Activated CD8-positive, alpha-beta T cell treated with anti-CD3 and anti-CD28 coated beads for 36 hours (primary cell): ENCODE results near the gene ZNF541. TPM values are rescaled to one million over a fixed set of nuclear protein-coding genes. Genes with fewer than 3 reads are reported as not detected.

Source experiments
- ATAC-seq: fragments of 200-7000 bp; cut with Tn5 transposase; one replicate; pipeline ENCODE4 v1.10.0; 2021; ENCODE audit warnings: mild to moderate bottlenecking, moderate library complexity
- CTCF ChIA-PET: fragments of 350-600 bp; sonication (Branson Sonifier 250); formaldehyde crosslinking; loops from one replicate; lab custom pipeline; 2021; ENCODE audit warnings: antibody characterized with exemption; lab: Charles Lee
- POLR2A ChIA-PET: fragments of 350-600 bp; sonication (Branson Sonifier 250); formaldehyde crosslinking; loops from one replicate; lab custom pipeline; 2021; ENCODE audit warnings: antibody characterized with exemption; lab: Charles Lee
- DNase-seq: peaks from one replicate; pipeline ENCODE4 v3.0.0-alpha.2; 2020
- H3K27ac Mint-ChIP-seq: one replicate; pipeline ENCODE4 v1.8.0; 2021; ENCODE audit warnings: mild to moderate bottlenecking, mixed read lengths
- H3K27me3 Mint-ChIP-seq: one replicate; pipeline ENCODE4 v1.8.0; 2021; ENCODE audit warnings: mixed read lengths
- H3K36me3 Mint-ChIP-seq: one replicate; pipeline ENCODE4 v1.8.0; 2021; ENCODE audit warnings: low read depth, mixed read lengths
- H3K4me1 Mint-ChIP-seq: one replicate; pipeline ENCODE4 v1.8.0; 2021; ENCODE audit warnings: low read depth, mixed read lengths
- H3K4me3 Mint-ChIP-seq: one replicate; pipeline ENCODE4 v1.8.0; 2021; ENCODE audit warnings: mild to moderate bottlenecking, moderate library complexity, mixed read lengths
- H3K9me3 Mint-ChIP-seq: one replicate; pipeline ENCODE4 v1.8.0; 2021; ENCODE audit warnings: mixed read lengths
- intact Hi-C: fragments of 100-400 bp; cut with micrococcal nuclease; formaldehyde crosslinking; loops from one replicate; pipeline ENCODE4 v1.10.0; 2022
- total RNA-seq, 2 experiments: library from RNA; stranded (reverse); gene quantifications; one replicate each; pipeline ENCODE4 v1.2.3, GENCODE V29; 2021
- TF ChIP-seq, protein P1 (sequence below): fragments of 200-600 bp; IDR thresholded peaks from one replicate; pipeline ENCODE4 v1.8.0; 2022; ENCODE audit warnings: antibody characterized with exemption, mild to moderate bottlenecking

The ZNF541 gene, protein sequence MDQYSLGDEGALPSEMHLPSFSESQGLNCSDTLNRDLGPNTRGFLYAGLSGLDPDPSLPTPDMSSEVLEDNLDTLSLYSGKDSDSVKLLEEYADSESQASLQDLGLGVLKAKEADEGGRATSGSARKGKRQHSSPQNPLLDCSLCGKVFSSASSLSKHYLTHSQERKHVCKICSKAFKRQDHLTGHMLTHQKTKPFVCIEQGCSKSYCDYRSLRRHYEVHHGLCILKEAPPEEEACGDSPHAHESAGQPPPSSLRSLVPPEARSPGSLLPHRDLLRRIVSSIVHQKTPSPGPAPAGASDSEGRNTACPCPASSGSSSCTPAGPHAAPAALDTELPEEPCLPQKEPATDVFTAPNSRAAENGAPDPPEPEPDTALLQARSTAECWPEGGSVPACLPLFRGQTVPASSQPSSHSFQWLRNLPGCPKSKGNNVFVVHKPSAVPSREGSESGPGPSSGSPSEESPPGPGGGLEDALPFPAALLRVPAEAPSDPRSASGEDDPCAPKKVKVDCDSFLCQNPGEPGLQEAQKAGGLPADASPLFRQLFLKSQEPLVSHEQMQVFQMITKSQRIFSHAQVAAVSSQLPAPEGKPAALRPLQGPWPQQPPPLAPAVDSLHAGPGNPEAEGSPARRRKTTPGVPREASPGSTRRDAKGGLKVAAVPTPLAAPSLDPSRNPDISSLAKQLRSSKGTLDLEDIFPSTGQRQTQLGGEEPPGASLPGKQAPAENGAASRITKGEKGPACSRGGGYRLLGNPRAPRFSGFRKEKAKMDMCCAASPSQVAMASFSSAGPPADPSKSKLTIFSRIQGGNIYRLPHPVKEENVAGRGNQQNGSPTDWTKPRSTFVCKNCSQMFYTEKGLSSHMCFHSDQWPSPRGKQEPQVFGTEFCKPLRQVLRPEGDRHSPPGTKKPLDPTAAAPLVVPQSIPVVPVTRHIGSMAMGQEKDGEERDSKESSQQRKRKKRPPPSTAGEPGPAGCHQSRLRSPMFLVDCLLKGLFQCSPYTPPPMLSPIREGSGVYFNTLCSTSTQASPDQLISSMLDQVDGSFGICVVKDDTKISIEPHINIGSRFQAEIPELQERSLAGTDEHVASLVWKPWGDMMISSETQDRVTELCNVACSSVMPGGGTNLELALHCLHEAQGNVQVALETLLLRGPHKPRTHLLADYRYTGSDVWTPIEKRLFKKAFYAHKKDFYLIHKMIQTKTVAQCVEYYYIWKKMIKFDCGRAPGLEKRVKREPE (N-terminal part only)
- total RNA-seq = under 1 TPM; 0.29 to 0.41 TPM

DNA sequence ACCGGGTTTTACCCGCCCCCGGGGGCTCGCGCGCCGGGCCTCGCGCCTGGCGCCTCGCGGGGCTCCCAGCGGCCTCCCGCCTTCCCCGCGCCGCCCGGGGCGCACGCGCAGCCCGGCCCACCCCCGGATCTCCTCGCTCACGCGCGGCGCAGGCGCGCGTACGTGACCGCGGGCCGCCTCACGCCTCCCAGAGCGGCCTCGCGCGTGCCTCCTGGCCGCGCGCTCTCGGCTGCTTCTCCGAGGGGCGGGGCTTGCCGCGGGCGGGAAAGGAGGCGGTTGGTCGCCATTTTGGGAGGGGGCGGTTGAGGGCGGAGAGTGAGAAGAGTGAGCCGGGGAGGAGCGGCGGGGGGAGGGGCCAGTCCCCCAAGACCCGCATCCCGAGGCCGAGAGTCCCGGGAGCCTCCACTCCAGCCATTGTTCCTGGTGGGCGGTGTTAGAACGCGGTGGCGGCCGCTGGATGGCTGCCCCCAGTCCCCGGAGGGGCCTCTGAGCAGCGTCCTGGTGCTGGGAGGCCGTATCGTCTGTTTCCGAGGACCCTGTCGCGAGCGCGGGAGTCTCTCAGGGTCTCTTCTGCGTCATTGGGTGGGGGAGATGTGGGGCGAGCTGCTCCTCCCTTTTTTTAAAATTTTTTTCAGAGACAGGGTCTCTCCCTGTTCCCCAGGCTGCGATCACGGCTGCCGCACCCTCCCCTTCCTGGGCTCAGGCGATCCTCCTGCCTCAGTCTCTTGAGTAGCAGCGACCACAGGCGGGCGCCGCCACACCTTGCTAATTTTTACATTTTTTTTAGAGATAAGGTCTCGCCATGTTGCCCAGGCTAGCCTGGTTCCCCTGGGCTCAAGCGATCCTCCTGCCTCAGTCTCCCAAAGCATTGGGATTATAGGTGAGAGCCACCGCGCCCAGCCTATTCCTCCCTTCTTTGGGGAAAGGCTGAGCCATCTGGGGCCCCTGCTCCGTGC, at the start of gene ZNF541:
Gene ZNF541, minus strand, starts transcription at position 78 of the 956 bp plus-strand sequence. CDS start 17,292 bp downstream, outside the sequence.
- TF ChIP-seq, protein P1, sequence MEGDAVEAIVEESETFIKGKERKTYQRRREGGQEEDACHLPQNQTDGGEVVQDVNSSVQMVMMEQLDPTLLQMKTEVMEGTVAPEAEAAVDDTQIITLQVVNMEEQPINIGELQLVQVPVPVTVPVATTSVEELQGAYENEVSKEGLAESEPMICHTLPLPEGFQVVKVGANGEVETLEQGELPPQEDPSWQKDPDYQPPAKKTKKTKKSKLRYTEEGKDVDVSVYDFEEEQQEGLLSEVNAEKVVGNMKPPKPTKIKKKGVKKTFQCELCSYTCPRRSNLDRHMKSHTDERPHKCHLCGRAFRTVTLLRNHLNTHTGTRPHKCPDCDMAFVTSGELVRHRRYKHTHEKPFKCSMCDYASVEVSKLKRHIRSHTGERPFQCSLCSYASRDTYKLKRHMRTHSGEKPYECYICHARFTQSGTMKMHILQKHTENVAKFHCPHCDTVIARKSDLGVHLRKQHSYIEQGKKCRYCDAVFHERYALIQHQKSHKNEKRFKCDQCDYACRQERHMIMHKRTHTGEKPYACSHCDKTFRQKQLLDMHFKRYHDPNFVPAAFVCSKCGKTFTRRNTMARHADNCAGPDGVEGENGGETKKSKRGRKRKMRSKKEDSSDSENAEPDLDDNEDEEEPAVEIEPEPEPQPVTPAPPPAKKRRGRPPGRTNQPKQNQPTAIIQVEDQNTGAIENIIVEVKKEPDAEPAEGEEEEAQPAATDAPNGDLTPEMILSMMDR = no peak
- intact Hi-C loops = no loop called here
- ChIA-PET POLR2A (interaction anchor here (0.7 to 1.1 kb wide), 2 partner anchors 21 to 27 kb away, joined by 3 read pairs; no protein-coding TSS in a partner anchor), CTCF (no interaction called here)
- H3K4me3 Mint-ChIP-seq = no peak within 1 kb of the TSS
- H3K27ac Mint-ChIP-seq = no peak within 1 kb of the TSS
- ATAC-seq = peak; percentile 88
- H3K36me3 Mint-ChIP-seq = no peaks in the 10 kb centered on the region
- H3K9me3 Mint-ChIP-seq = no peaks in the 10 kb centered on the region
- DNase-seq = peak; percentile 79
- H3K4me1 Mint-ChIP-seq = peaks cover 23% of the 10 kb centered on the region
- peaks cover 4% of the 10 kb centered on the region for H3K27me3 Mint-ChIP-seq

- no peak overlapping the region for H3K4me3 Mint-ChIP-seq
- no peak overlapping the region for H3K27ac Mint-ChIP-seq
- intact Hi-C loops = no loop called here
- H3K27me3 Mint-ChIP-seq = no peaks in the 10 kb centered on the region
- no peaks in the 10 kb centered on the region for H3K9me3 Mint-ChIP-seq
- TF ChIP-seq, protein P1 = no peak
- peaks cover 3% of the 10 kb centered on the region for H3K36me3 Mint-ChIP-seq
- POLR2A ChIA-PET = interaction anchor here (0.5 kb wide), 1 partner anchor 35 kb away, joined by 4 read pairs; no protein-coding TSS in a partner anchor
- ATAC-seq = no peak
- no peak for DNase-seq
- CTCF ChIA-PET = no interaction called here
- peaks cover 27% of the 10 kb centered on the region for H3K4me1 Mint-ChIP-seq
Measured at GRCh38 chr19:47619763-47620162, 46.8 kb upstream of the ZNF541 start.

GRCh38 chr19:47618771-47619170, 45.8 kb upstream of the ZNF541 start:
- peaks cover 5% of the 10 kb centered on the region for H3K36me3 Mint-ChIP-seq
- DNase-seq (no peak), ATAC-seq (no peak)
- CTCF ChIA-PET = interaction anchor here (0.9 kb wide), 1 partner anchor 81 kb away, joined by 3 read pairs; no protein-coding TSS in a partner anchor
- H3K4me1 Mint-ChIP-seq = peaks cover 23% of the 10 kb centered on the region
- POLR2A ChIA-PET = no interaction called here
- H3K27me3 Mint-ChIP-seq = no peaks in the 10 kb centered on the region
- intact Hi-C loops = no loop called here
- no peak overlapping the region for H3K4me3 Mint-ChIP-seq
- no peak overlapping the region for H3K27ac Mint-ChIP-seq
- TF ChIP-seq, protein P1 = no peak
- no peaks in the 10 kb centered on the region for H3K9me3 Mint-ChIP-seq

- CTCF ChIA-PET = no interaction called here
- no peaks in the 10 kb centered on the region for H3K27me3 Mint-ChIP-seq
- no peak overlapping the region for H3K27ac Mint-ChIP-seq
- POLR2A ChIA-PET = no interaction called here
- H3K4me3 Mint-ChIP-seq = no peak overlapping the region
- peaks cover 34% of the 10 kb centered on the region for H3K4me1 Mint-ChIP-seq
- H3K9me3 Mint-ChIP-seq = no peaks in the 10 kb centered on the region
- ATAC-seq (no peak), DNase-seq (no peak)
- TF ChIP-seq, protein P1 = no peak
- peaks cover 8% of the 10 kb centered on the region for H3K36me3 Mint-ChIP-seq
- intact Hi-C loops = no loop called here
Measured at GRCh38 chr19:47615714-47616113, 42.8 kb upstream of the ZNF541 start.
